Ovary (tissue), 3 donors: ENCODE measurements around the gene YAF2.

Source experiments
- EP300 ChIP-seq: sonication (generic); formaldehyde crosslinking; IDR thresholded peaks from one replicate; pipeline ENCODE4 v1.6.1; 2017; ENCODE audit warnings: antibody characterized with exemption
- POLR2A ChIP-seq: fragments of 450-650 bp; IDR thresholded peaks from one replicate; pipeline ENCODE4 v1.6.1; 2017; ENCODE audit warnings: antibody characterized with exemption, mild to moderate bottlenecking, moderate library complexity
- TF ChIP-seq, protein P1 (sequence below), 3 donors: fragments of 450-650 bp in 2 of 3; fragments of 200-600 bp in 1 of 3; IDR thresholded peaks; one replicate each; pipeline versions ENCODE4 v1.5.1 to v1.8.0; 2016 to 2022; ENCODE audit warnings: antibody characterized with exemption in 3 of 3, mild to moderate bottlenecking in 1 of 3
- donor health status: DM: no; HTN: no; CAD: no.

DNA sequence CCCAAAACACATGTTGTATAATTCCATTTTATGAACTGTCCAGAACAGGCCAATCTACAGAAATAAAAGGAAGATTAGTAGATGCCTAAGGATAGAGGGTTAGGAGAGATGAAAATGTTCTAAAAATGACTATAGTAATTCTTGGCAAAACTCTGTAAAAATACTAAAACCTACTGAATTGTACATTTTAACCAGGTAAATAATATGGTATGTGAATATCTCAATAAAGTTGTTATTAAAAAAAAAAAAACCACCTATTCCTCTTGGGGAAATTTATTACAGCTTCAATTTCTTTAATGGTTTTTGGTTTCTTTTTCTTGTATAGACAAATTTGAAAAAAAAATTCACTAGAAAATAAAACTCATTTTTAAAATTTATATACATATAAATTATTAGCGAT, 33.2 kb downstream of the YAF2 start:
- TF ChIP-seq POLR2A (no peak), EP300 (no peak)
- TF ChIP-seq, protein P1, sequence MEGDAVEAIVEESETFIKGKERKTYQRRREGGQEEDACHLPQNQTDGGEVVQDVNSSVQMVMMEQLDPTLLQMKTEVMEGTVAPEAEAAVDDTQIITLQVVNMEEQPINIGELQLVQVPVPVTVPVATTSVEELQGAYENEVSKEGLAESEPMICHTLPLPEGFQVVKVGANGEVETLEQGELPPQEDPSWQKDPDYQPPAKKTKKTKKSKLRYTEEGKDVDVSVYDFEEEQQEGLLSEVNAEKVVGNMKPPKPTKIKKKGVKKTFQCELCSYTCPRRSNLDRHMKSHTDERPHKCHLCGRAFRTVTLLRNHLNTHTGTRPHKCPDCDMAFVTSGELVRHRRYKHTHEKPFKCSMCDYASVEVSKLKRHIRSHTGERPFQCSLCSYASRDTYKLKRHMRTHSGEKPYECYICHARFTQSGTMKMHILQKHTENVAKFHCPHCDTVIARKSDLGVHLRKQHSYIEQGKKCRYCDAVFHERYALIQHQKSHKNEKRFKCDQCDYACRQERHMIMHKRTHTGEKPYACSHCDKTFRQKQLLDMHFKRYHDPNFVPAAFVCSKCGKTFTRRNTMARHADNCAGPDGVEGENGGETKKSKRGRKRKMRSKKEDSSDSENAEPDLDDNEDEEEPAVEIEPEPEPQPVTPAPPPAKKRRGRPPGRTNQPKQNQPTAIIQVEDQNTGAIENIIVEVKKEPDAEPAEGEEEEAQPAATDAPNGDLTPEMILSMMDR (IDR thresholded peaks at IDR 0.05): no peak
